GM21737 (cell line): ENCODE results near the gene TMEM59.
A peak's percentile ranks its signal among the peaks of the same experiment; 100 is the strongest.
"Not testable (repeated sequence)": the region's sequence is repeated elsewhere in the genome, so short reads cannot be mapped to it uniquely, and the experiment has no call there.

ENCODE experiments used
- ATAC-seq: cut with Tn5 transposase; IDR thresholded peaks from one replicate; pipeline ENCODE4 v1.9.1; 2021; ENCODE audit warnings: mild to moderate bottlenecking, moderate library complexity; ENCODE audit not compliant: unreplicated experiment

TMEM59 gene

GRCh38 chr1:54052934-54053744 lies at the start of gene TMEM59, which contains the start of gene TCEANC2:
TMEM59 (minus strand) TSS chr1:54053204; CDS start chr1:54053188, 16 bp downstream.
TCEANC2 (plus strand) TSS chr1:54053608; CDS start chr1:54054423, 815 bp downstream.
- ATAC-seq = peak; percentile 93

GRCh38 chr1:54100500-54100899 lies 47.5 kb upstream of the TMEM59 start:
- ATAC-seq = no peak

- no peak for ATAC-seq
Observed at GRCh38 chr1:54099061-54099610, 46.1 kb upstream of the TMEM59 start.

- ATAC-seq = no peak
Observed at GRCh38 chr1:54096877-54097240, 43.9 kb upstream of the TMEM59 start.

DNA sequence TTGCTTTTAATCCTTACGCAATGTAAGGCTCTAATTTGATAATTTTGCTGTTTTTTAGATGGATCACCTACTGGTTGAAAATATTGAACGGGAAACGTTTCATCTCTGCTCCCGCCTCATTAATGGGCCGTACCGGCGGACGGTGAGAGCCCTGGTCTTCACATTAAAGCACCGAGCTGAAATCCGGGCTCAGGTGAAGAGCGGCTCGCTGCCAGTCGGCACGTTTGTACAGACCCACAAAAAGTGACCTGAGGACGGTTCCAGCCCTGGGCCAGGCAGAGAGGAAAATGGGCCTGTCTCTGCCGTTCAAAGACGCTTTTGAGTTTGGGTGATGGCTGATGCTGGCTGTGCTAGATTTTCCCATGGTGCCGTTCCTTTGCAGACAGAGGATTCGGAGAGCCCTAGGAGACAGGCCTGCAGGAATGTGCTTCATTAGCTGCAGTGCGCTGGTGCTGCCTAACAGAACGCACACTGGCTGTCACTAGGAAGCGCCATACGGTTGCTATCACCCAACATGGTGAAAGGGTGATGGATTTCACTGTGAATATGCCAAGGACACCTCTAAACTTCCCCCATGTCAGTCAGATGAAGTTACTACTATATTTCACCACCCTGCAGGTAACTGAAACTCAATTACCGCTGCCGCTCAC lies 43.3 kb upstream of the TMEM59 start:
- no peak for ATAC-seq

GRCh38 chr1:54095546-54096226 lies 42.7 kb upstream of the TMEM59 start:
- no peak for ATAC-seq

DNA sequence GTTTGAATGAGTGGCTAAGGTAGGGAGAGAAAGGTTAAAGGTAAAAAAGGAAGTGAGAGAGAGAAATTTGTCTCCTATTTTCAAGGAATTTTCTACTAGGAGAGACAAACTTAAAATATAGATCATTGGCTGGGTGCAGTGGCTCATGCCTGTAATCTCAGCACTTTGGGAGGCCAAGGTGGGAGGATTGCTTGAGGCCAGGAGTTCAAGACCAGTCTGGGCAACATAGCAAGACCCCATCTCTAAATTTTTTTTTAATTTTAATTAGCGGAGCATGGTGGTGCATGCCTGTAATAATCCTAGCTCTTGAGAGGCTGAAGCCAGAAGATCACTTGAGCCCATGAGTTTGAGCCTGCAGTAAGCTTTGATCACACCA lies 41.7 kb upstream of the TMEM59 start:
- not testable (repeated sequence) for ATAC-seq

- ATAC-seq = no peak
Observed at GRCh38 chr1:54094001-54094729, 41.2 kb upstream of the TMEM59 start.

DNA sequence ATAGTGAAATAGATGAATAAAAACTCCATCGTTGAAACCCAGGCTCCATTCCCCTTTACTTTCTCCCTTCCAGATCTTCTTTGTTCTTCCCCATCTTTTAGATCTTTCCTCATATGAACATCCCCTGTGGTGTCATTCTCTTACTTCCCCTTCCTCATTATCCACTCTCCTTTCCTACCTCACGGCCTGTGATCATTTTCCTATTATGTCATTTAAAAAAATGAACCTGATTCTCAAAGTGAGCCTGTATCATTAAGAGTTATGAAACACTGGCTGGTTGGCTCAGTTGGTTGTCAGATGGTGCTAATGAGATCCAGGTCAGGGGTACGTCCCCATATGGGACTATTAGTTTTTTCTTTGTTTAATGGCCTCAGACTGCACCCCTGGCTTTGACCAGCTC lies 38.7 kb upstream of the TMEM59 start:
- ATAC-seq = no peak

DNA sequence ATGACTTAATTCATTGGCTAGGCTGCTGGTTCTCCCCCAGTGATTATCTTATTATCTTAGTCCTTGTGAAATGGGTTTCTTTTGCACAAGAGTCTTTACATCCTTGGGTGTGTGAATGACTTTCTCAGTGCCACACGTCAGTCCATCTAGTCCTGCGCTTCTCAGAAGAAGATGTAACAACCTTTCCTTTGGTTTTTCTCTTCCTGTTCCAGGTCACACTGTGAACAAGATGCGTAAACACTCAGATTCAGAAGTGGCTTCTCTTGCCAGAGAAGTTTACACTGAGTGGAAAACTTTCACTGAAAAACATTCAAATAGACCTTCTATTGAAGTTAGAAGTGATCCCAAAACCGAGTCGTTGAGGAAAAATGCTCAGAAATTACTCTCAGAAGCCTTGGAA lies 35.4 kb upstream of the TMEM59 start:
- ATAC-seq = no peak

- no peak for ATAC-seq
Observed at GRCh38 chr1:54086754-54087153, 33.8 kb upstream of the TMEM59 start.

DNA sequence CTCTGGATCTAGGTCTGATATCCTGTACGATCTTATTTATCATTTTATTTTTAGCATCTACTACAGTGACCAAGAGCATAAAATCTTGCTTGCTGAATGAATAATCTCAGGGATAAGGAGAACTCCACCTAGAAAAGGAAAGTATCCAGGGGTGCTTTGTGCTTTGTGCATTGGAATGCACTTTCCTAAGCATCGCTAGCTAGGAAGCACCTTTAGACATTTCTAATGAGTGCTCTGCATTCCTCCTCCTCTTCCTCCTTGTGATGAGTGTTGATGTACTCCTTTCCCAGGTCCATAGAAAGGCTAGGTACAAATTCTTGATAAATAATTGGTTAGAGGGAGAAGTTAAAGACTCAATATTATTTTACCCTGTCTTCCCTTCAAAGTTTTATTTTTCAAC lies 31.8 kb upstream of the TMEM59 start:
- ATAC-seq = no peak

DNA sequence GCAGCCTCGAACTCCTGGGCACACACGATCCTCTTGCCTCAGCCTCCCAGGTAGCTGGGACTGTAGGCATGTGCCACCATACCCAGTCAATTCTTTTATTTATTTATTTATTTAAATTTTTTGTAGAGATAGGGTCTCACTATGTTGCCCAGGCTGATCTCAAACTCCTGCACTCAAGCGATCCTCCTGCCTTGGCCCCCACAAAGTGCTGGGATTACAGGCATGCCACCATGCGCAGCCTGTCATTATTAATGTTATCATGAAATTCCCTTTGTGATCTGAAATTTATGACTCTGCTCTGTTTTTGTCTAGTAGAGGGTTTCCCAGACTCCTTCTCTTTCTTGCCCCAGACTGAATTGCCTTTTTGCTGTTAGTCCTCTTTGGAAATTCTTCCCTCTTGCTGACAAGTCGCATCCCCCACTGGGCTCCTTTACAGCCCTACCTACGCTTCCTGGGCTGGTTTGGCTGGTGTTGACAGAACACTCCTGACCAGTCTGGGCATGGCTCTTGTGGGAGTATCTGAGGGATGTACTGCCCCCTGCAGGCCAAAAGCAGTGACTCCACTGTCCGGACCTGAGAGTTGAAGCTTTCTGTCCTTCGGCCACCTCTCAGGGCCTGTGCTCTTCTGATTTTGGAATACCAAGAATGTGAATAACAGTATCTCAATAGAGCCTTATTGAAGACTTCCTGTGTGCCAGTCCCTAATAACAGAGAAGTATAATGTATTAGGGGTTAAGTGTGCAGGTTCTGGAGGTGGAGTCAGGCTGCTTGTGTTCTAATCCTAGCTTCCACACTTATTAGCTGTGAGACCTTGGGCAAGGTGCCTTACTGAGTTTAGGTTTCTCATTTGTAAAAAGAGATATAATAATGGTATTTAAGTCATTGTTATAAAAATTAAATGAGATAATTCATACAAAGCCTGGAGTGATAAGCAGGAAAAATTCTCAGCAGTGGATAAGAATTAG lies 28.6 kb upstream of the TMEM59 start:
- ATAC-seq = no peak

DNA sequence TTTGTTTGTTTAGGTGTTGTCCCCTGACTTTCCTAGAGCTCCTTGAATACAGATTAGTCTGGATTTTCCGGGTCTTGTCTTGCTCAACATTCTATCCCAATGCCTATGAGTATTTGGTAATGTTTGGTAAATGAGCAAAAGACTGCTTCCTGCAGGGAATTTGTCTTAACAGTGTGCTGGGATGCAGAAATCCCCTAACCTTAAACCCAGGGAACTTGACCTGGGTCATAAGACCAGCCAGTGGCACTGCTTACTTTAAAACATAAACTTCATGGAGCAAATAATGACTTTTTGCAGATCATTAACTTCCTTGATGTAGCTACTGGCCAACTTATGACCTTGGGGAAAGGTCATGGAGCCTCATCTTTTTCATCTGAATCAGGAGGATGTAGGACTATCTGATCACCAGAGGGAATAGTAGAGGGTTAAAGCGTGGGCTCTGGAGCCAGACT lies 27.6 kb upstream of the TMEM59 start:
- ATAC-seq = no peak

- ATAC-seq = no peak
Observed at GRCh38 chr1:54077359-54077758, 24.4 kb upstream of the TMEM59 start.

GRCh38 chr1:54070171-54070837 lies 17.3 kb upstream of the TMEM59 start:
- ATAC-seq = no peak

GRCh38 chr1:54069791-54070170 lies 16.8 kb upstream of the TMEM59 start:
- no peak for ATAC-seq

DNA sequence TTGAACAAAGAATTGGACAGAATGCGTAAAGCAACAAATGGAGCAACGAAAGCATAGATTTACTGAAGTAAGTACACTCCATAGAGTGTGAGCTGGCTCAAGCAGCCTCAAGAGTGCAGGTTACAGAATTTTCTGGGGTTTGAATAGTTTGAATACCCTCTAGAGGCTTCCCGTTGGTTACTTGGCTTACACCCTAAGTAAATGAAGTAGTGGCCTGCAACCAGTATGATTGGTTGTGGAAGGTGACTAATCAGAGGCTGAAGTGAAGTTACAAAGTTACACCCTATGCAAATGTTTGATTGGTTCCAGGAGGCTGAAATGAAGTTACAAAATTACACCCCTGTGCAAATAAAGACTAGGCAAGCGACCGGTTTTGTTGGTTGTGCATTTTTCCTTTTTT lies 11.3 kb upstream of the TMEM59 start:
- no peak for ATAC-seq

DNA sequence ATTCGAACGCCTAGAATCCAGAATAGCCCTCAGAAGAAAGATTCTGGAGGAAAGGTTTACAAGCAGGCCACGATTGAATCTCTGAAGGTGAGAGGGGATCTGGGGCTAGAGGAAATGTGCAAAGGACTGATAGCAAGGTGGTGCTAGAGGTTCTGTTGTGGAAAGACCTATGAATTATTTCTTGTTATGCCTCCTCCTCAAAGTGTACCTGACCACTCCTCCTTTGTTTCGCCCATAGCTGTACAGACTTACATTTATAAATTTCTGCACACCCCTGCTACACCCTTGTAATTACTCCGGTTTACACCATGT lies 1.4 kb upstream of the TMEM59 start:
- ATAC-seq = no peak
